OCI-LY3 (cell line): ENCODE data around the gene DNMT3B.
A peak's percentile ranks its signal among the peaks of the same experiment; 100 is the strongest.
"Not testable (repeated sequence)": the region's sequence is repeated elsewhere in the genome, so short reads cannot be mapped to it uniquely, and the experiment has no call there.

Source experiments
- H2AFZ ChIP-seq: fragments of 200-600, 300-600 bp; shearing (Covaris generic); 2 replicates; pipeline ENCODE4 v1.6.0; 2014; ENCODE audit warnings: antibody characterized with exemption, low read depth, low read length
- H3K27ac ChIP-seq: fragments of 200-600, 300-600 bp; sonication (generic); 2 replicates; pipeline ENCODE4 v1.5.1; 2014; ENCODE audit warnings: mild to moderate bottlenecking, low read length, moderate library complexity, mixed read lengths
- H3K27me3 ChIP-seq: fragments of 200-600, 300-600 bp; sonication (generic); 2 replicates; pipeline ENCODE4 v1.6.1; 2014; ENCODE audit warnings: low read depth, low read length, mixed read lengths
- H3K36me3 ChIP-seq: fragments of 200-600, 300-600 bp; sonication (generic); replicated peaks from 2 replicates; pipeline ENCODE3; 2014; ENCODE audit warnings: low read depth, low read length, mixed read lengths
- H3K4me1 ChIP-seq: fragments of 300-600, 200-600 bp; sonication (generic); 2 replicates; pipeline ENCODE4 v1.6.1; 2014; ENCODE audit warnings: low read length, mixed read lengths
- H3K4me2 ChIP-seq: fragments of 200-600, 300-600 bp; sonication (generic); 2 replicates; pipeline ENCODE4 v1.6.1; 2014; ENCODE audit warnings: low read length, mixed read lengths
- H3K4me3 ChIP-seq: fragments of 300-600, 200-600 bp; sonication (generic); 2 replicates; pipeline ENCODE4 v1.5.1; 2014; ENCODE audit warnings: antibody characterized with exemption, mild to moderate bottlenecking, low read length, moderate library complexity
- H3K79me2 ChIP-seq: fragments of 300-600, 200-600 bp; shearing (Covaris generic); 2 replicates; pipeline ENCODE4 v1.6.1; 2014; ENCODE audit warnings: mild to moderate bottlenecking, low read length, mixed read lengths
- H3K9ac ChIP-seq: fragments of 300-600, 200-600 bp; shearing (Covaris generic); 2 replicates; pipeline ENCODE4 v1.6.0; 2014; ENCODE audit warnings: mild to moderate bottlenecking, low read length, moderate library complexity
- H3K9me3 ChIP-seq: fragments of 200-600, 300-600 bp; shearing (Covaris generic); 2 replicates; pipeline ENCODE4 v1.6.1; 2014; ENCODE audit warnings: low read length, mixed read lengths; ENCODE audit not compliant: insufficient read depth
- H4K20me1 ChIP-seq: fragments of 200-600, 300-600 bp; sonication (generic); 2 replicates; pipeline ENCODE4 v1.6.1; 2016; ENCODE audit warnings: low read length, mixed read lengths; ENCODE audit not compliant: insufficient read depth
- EZH2phosphoT487 ChIP-seq: fragments of 200-600 bp; shearing (Covaris generic); IDR thresholded peaks from 2 replicates; pipeline ENCODE4 v1.6.1; 2018; ENCODE audit warnings: antibody characterized with exemption, mixed run types, low read depth
- TF ChIP-seq, protein P1 (sequence below): fragments of 200-600, 300-600 bp; sonication (generic); IDR thresholded peaks from 2 replicates; pipeline ENCODE4 v1.5.1; 2014; ENCODE audit warnings: antibody characterized with exemption, low read length, low read depth

DNMT3B gene

DNA sequence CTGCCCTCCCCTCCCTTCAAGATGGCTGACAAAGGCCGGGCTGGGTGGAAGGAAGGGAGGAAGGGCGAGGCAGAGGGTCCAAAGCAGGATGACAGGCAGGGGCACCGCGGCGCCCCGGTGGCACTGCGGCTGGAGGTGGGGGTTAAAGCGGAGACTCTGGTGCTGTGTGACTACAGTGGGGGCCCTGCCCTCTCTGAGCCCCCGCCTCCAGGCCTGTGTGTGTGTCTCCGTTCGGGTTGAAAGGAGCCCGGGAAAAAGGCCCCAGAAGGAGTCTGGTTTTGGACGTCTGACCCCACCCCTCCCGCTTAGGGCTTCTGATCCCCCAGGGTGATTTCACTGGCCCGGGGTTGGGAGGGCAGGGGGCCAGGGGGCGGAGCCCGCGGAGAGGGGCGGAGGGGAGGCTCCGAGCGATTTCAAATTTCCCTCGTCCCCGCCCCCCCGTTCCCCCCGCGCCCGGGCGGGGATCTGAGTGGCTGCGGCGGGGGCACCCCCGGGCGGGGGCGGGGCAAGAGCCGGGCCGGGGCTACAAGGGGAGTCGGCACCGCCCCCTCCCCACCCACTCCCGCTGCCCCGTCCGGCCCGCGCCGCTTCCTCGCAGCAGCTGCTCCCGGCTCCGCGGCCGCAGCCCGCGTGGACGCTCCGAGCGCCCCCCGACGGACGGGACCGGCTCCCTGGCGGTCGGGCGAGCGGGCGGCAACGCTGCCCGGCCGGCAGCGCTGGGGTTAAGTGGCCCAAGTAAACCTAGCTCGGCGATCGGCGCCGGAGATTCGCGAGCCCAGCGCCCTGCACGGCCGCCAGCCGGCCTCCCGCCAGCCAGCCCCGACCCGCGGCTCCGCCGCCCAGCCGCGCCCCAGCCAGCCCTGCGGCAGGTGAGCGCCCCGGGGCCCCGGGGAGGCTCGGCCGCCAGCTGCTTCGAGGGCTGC lies at the start of gene DNMT3B:
DNMT3B (plus strand) TSS at position 555 of the 923 bp plus-strand sequence. CDS start 17,939 bp downstream, outside the sequence.
- Histone ChIP-seq H3K4me3 (peak within 1 kb of the TSS; percentile 91), H3K4me2 (peak within 1 kb of the TSS; percentile 96), H4K20me1 (no peaks in the 10 kb centered on the region), H3K9ac (peak within 1 kb of the TSS; percentile 80), H3K9me3 (no peaks in the 10 kb centered on the region), H2AFZ (peak within 1 kb of the TSS; percentile 63), H3K36me3 (no peaks in the 10 kb centered on the region), H3K27ac (peak within 1 kb of the TSS; percentile 24), H3K79me2 (no peaks in the 10 kb centered on the region), H3K4me1 (peaks cover 11% of the 10 kb centered on the region), H3K27me3 (no peaks in the 10 kb centered on the region)
- no peak for TF ChIP-seq EZH2phosphoT487
- TF ChIP-seq, protein P1, sequence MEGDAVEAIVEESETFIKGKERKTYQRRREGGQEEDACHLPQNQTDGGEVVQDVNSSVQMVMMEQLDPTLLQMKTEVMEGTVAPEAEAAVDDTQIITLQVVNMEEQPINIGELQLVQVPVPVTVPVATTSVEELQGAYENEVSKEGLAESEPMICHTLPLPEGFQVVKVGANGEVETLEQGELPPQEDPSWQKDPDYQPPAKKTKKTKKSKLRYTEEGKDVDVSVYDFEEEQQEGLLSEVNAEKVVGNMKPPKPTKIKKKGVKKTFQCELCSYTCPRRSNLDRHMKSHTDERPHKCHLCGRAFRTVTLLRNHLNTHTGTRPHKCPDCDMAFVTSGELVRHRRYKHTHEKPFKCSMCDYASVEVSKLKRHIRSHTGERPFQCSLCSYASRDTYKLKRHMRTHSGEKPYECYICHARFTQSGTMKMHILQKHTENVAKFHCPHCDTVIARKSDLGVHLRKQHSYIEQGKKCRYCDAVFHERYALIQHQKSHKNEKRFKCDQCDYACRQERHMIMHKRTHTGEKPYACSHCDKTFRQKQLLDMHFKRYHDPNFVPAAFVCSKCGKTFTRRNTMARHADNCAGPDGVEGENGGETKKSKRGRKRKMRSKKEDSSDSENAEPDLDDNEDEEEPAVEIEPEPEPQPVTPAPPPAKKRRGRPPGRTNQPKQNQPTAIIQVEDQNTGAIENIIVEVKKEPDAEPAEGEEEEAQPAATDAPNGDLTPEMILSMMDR: peak; percentile 20

DNA sequence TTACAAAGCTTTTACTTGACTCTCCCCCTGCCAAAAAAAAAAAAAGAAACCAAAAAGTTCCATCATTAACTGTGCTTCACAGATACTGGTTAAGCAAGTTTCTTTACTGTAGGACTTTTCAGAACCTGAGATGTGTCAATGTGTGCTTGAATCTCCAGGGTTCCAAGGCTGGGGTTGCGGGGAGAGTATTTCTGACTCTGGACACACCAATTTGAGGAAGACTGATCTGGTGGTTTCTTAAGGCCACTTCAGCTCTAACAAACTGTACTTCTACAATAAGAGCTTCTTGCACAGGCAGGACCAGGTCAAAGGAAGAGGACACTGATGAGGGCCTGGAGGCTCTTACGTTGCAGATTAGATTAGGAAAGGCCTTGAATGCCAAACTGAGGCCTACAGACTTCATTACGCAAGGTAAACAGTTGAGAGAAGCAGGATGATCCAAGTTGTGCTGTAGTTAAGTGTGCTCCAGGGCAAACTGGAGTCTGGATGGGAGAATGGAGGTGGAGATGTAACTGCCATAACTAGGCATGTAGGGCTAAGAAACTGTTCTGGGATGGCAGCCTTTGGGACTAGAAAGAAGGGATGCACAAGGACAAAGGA lies 43.3 kb upstream of the DNMT3B start:
- Histone ChIP-seq H3K4me3 (no peak overlapping the region), H3K36me3 (peaks cover 11% of the 10 kb centered on the region), H2AFZ (no peak overlapping the region), H3K27ac (no peak overlapping the region), H3K9ac (no peak overlapping the region), H3K9me3 (no peaks in the 10 kb centered on the region), H3K4me2 (no peak overlapping the region), H4K20me1 (no peaks in the 10 kb centered on the region), H3K79me2 (no peaks in the 10 kb centered on the region), H3K4me1 (no peaks in the 10 kb centered on the region), H3K27me3 (no peaks in the 10 kb centered on the region)
- TF ChIP-seq EZH2phosphoT487: no peak
- TF ChIP-seq, protein P1: no peak

DNA sequence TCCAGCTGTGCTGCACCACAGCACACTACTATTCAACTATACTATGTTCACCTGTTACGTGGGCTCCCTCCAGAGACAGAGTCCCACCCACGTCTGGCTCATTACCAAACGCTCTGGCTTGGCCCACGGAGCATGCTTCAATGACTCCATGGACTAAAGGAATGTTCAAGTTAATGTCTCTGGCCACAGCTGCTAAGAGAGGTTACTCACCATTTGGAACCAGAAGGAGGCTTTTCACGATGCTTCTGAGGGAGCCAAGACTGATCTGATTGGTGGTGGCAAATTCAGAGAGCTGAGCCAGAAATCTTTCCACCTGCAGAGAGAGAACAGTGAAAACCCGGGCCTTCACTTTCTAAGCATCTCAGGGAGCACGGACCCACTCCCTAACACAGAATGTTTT lies 34.5 kb upstream of the DNMT3B start:
- Histone ChIP-seq H3K4me2 (no peak overlapping the region), H3K4me3 (no peak overlapping the region), H3K4me1 (peaks cover 7% of the 10 kb centered on the region), H3K79me2 (no peaks in the 10 kb centered on the region), H3K27ac (no peak overlapping the region), H2AFZ (no peak overlapping the region), H3K27me3 (no peaks in the 10 kb centered on the region), H3K36me3 (peaks cover 14% of the 10 kb centered on the region), H4K20me1 (peaks cover 7% of the 10 kb centered on the region; the same call in 1 of the 2 replicates), H3K9me3 (no peaks in the 10 kb centered on the region), H3K9ac (no peak overlapping the region)
- TF ChIP-seq, protein P1: no peak
- no peak for TF ChIP-seq EZH2phosphoT487

DNA sequence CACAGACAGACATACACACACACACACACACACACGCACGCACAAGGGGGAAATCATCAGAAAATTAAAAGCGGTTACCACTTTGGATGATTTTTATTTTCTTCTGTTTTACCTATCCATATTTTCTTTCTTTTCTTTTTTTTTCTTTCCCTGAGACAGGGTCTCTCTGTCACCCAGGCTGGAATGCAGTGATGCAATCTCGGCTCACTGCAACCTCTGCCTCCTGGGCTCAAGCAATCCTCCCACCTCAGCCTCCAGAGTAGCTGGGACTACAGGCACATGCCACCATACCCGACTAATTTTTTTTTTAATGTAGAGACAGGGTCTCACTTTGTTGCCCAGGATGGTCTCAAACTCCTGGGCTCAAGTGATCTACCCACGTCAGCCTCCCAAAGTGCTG lies 33.8 kb upstream of the DNMT3B start:
- not testable (repeated sequence) for H3K4me2 ChIP-seq, H2AFZ ChIP-seq, H3K79me2 ChIP-seq, H3K4me3 ChIP-seq, H3K9ac ChIP-seq, H3K27me3 ChIP-seq, H3K27ac ChIP-seq, H3K4me1 ChIP-seq, H4K20me1 ChIP-seq, H3K9me3 ChIP-seq
- peaks cover 14% of the 10 kb centered on the region for H3K36me3 ChIP-seq

DNA sequence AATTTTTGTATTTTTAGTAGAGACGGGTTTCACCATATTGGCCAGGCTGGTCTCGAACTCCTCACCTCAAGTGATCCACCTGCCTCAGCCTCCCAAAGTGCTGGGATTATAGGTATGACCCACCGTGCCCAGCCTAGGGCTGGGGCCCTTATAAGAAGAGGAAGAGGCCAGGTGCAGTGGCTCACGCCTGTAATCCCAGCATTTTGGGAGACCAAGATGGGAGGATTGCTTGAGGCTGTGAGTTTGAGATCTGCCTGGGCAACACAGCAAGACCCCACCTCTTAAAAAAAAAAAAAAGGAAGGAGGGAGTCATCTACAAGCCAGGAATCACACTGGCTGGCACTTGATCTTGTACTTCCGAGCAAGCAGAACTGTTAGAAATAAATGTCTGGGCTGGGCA lies 32.9 kb upstream of the DNMT3B start:
- not testable (repeated sequence) for H2AFZ ChIP-seq, H3K79me2 ChIP-seq, H3K9ac ChIP-seq, H3K27ac ChIP-seq, H3K4me2 ChIP-seq, H3K4me3 ChIP-seq, H3K27me3 ChIP-seq, H3K9me3 ChIP-seq, H4K20me1 ChIP-seq, H3K4me1 ChIP-seq
- H3K36me3 ChIP-seq: peaks cover 14% of the 10 kb centered on the region
